Body of pancreas (tissue), 4 donors: ENCODE data around the gene TRAF3. TPM values are rescaled to one million over a fixed set of nuclear protein-coding genes. Genes with fewer than 3 reads are reported as not detected.
A peak's percentile ranks its signal among the peaks of the same experiment; 100 is the strongest.

ENCODE experiments used
- ATAC-seq: fragments of 150-250 bp; one replicate; pipeline ENCODE4 v1.9.1; 2016
- DNase-seq, 4 donors: peaks; one replicate each; pipeline ENCODE4 v3.0.0-alpha.2; 2019
- H3K27ac ChIP-seq, 4 donors: fragments of 200-600 bp; sonication (generic); 1 replicate in 3 of 4; 2 replicates in 1 of 4; pipeline versions ENCODE4 v1.5.1 to v1.6.1; 2016 to 2019; ENCODE audit warnings: mild to moderate bottlenecking in 1 of 4, mixed read lengths in 1 of 4, moderate library complexity in 1 of 4
- H3K27me3 ChIP-seq, 2 donors: fragments of 200-600 bp; sonication (generic); one replicate each; pipeline ENCODE4 v1.6.0; 2016; ENCODE audit warnings: mild to moderate bottlenecking in 1 of 2
- H3K36me3 ChIP-seq, 2 donors: fragments of 200-600 bp; sonication (generic); replicated peaks in 1 of 2; 2 replicates each; pipeline ENCODE4 v1.5.1; 2016; ENCODE audit warnings: low read depth in 2 of 2; ENCODE audit not compliant: insufficient read depth in 1 of 2
- H3K4me1 ChIP-seq: fragments of 200-600 bp; sonication (generic); one replicate; pipeline ENCODE4 v1.6.0; 2016
- H3K4me3 ChIP-seq, 2 donors: fragments of 200-600 bp; sonication (generic); 1 replicate in 1 of 2; 2 replicates in 1 of 2; pipeline ENCODE4 v1.5.1; 2016 to 2019
- H3K9me3 ChIP-seq, 3 donors: fragments of 200-600 bp; sonication (generic); 1 replicate in 2 of 3; 2 replicates in 1 of 3; pipeline ENCODE4 v1.5.1; 2016
- POLR2A ChIP-seq, 3 donors: fragments of 450-650 bp; IDR thresholded peaks; one replicate each; pipeline ENCODE4 v1.6.1; 2016; ENCODE audit warnings: antibody characterized with exemption in 3 of 3, mild to moderate bottlenecking in 2 of 3
- WGBS, 2 donors: methylation state at CpG; one replicate each; pipeline ENCODE4 v1.1.5; 2017; 5-methylcytosine and 5-hydroxymethylcytosine counted together
- intact Hi-C: fragments of 100-400 bp; cut with DNase I; formaldehyde crosslinking; loops from one replicate; pipeline ENCODE4 v1.15.1; 2023
- total RNA-seq, 2 donors: library from RNA; depleted of rRNA; stranded (reverse); fragments of >200 nt; gene quantifications; one replicate each; pipeline ENCODE4 v1.1.0, GENCODE V29; 2016
- TF ChIP-seq, protein P1 (sequence below), 7 experiments: fragments of 450-650 bp in 4 of 7; fragments of 200-600 bp in 3 of 7; sonication (generic) in 3 of 7; IDR thresholded peaks; one replicate each; pipeline ENCODE4 v1.5.1; 2016 to 2019; ENCODE audit warnings: antibody characterized with exemption in 7 of 7

The TRAF3 gene
- total RNA-seq, 2 donors from 2014 or later = 10.4 to 22.7 TPM

DNA sequence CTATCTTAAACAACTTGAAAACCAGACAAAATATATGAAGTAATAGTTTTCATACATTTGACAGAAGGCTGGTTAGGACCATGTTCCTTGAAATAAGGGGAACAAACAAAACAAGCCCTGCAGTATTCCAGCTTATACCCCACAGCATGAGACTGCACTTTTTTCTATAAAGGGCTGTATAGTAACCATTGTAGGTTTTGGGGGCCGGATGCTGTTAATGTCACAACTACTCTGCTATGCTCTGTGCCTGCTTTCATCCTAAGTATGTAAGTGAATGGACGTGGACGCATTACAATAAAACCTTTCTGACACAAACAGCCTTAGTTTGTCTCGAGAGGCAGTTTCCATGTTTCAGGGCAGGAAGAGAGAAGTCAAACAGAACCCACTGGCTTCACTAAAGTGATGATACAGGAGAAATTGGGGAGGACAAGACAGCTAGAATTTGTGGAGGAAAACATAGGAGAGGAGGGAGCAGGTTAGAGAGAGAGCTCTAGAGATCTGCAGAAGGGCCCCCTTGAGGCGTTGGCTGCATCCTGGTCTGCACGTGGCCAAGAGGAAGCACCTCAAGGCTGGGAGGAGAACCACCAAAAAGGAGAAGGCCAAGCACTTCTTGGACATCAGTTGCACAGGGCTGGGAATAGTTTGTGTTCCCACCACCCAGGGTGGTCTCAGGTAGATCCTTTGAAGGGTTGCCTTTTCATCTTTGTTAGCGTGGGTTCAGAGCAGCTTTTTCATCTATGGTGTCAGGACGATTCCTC lies 63.7 kb downstream of the TRAF3 start:
- Histone ChIP-seq H3K4me1 (no peaks in the 10 kb centered on the region), H3K36me3 (no peaks in the 10 kb centered on the region), H3K27ac (no peak overlapping the region), H3K4me3 (no peak overlapping the region), H3K27me3 (no peaks in the 10 kb centered on the region), H3K9me3 (no peaks in the 10 kb centered on the region)
- intact Hi-C loops = no loop called here
- no peak for TF ChIP-seq POLR2A (IDR thresholded peaks at IDR 0.05)
- TF ChIP-seq, protein P1, sequence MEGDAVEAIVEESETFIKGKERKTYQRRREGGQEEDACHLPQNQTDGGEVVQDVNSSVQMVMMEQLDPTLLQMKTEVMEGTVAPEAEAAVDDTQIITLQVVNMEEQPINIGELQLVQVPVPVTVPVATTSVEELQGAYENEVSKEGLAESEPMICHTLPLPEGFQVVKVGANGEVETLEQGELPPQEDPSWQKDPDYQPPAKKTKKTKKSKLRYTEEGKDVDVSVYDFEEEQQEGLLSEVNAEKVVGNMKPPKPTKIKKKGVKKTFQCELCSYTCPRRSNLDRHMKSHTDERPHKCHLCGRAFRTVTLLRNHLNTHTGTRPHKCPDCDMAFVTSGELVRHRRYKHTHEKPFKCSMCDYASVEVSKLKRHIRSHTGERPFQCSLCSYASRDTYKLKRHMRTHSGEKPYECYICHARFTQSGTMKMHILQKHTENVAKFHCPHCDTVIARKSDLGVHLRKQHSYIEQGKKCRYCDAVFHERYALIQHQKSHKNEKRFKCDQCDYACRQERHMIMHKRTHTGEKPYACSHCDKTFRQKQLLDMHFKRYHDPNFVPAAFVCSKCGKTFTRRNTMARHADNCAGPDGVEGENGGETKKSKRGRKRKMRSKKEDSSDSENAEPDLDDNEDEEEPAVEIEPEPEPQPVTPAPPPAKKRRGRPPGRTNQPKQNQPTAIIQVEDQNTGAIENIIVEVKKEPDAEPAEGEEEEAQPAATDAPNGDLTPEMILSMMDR (IDR thresholded peaks at IDR 0.05) = no peak
- 72 to 82% methylated on average over 8 of the region's 8 CpGs for WGBS, 2 donors
- DNase-seq = no peak
- no peak for ATAC-seq

DNA sequence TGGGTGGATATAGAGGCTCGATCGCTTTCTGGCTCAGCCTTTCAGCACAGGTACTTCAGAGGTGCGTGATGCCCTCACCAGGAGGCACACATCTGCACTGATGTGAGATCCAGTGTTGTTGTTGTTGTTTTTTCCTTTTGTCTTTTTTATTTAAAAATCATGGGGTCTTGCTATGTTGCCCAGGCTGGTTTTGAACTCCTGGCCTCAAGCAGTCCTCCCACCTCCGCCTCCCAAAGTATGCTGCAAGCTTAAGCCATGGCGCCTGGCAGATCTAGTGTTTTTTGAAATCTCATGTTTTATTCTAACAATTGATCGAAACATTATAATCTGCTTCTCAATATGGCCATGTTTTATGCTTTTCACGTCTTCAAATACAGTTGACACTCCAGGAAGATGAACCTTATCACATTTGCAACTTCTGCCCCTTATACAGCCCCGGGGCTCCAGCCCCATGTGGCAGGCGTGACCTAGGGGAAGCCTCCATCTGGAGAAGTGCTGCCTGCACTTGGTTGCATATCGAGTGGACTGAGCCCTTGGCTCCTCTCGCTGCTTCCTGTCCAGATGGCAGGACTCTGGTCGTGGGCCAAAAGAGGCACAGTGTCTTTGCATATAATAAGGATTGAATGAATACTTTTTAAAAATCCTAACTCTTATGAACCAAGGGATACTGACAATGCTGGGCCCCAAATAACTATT lies 71.7 kb downstream of the TRAF3 start:
- DNase-seq = peak in 3 of 4 donors; percentile 31 to 50 (median 41)
- TF ChIP-seq, protein P1 (IDR thresholded peaks at IDR 0.05) = no peak
- TF ChIP-seq POLR2A (IDR thresholded peaks at IDR 0.05) = no peak
- 70 to 79% methylated on average over 12 of the region's 12 CpGs for WGBS, 2 donors
- Histone ChIP-seq H3K4me3 (no peak overlapping the region), H3K4me1 (peaks cover 15% of the 10 kb centered on the region), H3K27me3 (no peaks in the 10 kb centered on the region), H3K36me3 (no peaks in the 10 kb centered on the region), H3K9me3 (no peaks in the 10 kb centered on the region), H3K27ac (peak overlapping the region in 2 of 4 donors; percentile 38 to 44)
- ATAC-seq = no peak
- intact Hi-C loops = no loop called here

DNA sequence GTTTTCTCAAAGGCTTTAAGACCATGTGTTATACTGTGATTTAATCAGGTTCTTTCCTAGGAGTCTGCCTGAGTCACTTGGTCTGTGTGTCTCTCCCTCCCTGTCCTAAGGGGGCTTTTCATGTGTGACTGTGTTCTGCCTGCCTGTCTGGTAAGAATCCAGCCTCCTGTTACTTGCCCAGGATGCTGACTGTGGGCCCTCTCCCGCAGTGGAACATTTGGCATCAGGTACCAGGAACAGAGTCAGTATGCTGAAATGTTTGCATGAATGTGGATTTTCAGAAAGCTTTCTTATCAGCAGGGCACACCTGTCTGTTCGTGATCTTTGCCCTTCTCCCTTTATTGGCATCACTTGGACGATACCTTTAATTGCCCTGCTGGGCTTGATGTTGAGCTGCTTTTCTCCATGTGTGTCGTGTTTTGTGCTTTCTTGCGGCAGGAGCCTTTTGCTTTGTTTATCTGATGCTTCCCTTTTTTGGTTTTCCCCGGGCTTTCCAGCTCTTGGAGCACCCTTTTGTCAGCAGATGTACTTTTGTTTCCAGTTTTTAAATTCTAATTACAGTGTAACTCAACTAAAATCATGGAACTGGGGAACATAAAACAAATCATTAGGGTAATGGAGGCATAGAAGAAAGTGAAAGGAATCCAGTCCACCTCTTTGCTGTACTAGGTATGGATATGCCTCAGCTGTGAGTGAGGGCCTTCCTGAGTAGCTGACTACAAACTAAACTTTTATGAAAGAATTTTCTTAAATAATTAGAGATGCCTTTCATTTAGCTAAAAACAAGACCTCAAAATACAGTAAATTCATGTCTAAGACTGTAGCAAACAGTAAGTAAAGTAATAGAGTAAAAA lies 72.5 kb downstream of the TRAF3 start:
- no peak for TF ChIP-seq POLR2A (IDR thresholded peaks at IDR 0.05)
- TF ChIP-seq, protein P1 (IDR thresholded peaks at IDR 0.05) = no peak
- DNase-seq = peak in 1 of 4 donors; percentile 10
- no peaks in the 10 kb centered on the region for H3K9me3 ChIP-seq
- intact Hi-C loops = no loop called here
- ATAC-seq = no peak
- no peak overlapping the region for H3K4me3 ChIP-seq
- H3K36me3 ChIP-seq = no peaks in the 10 kb centered on the region
- H3K27ac ChIP-seq = peak overlapping the region in 2 of 4 donors; percentile 38 to 44
- peaks cover 15% of the 10 kb centered on the region for H3K4me1 ChIP-seq
- no peaks in the 10 kb centered on the region for H3K27me3 ChIP-seq
- 19 to 21% methylated on average over 6 of the region's 6 CpGs for WGBS, 2 donors

DNA sequence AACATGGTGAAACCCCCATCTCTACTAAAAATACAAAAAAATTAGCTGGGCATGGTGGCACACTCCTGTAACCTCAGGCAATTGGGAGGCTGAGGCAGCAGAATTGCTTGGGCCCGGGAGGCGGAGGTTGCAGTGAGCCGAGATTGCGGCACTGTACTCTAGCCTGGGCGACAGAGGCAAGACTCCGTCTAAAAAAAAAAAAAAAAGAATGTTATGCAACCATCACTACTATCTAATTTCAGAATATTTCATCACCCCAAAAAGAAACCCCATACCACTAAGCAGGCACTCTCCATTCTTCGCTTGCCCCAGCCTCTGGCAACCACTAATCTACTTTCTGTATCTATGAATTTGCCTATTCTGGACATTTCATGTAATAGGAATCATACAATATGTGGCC lies 76.4 kb downstream of the TRAF3 start:
- 58 to 87% methylated on average over 7 of the region's 7 CpGs for WGBS, 2 donors
- H3K36me3 ChIP-seq = no peaks in the 10 kb centered on the region
- TF ChIP-seq, protein P1 (IDR thresholded peaks at IDR 0.05) = no peak
- no peak for TF ChIP-seq POLR2A (IDR thresholded peaks at IDR 0.05)
- no peak overlapping the region for H3K4me3 ChIP-seq
- ATAC-seq (no peak), DNase-seq (no peak)
- H3K4me1 ChIP-seq = peaks cover 15% of the 10 kb centered on the region
- no peaks in the 10 kb centered on the region for H3K9me3 ChIP-seq
- no peaks in the 10 kb centered on the region for H3K27me3 ChIP-seq
- intact Hi-C loops = no loop called here
- H3K27ac ChIP-seq = no peak overlapping the region
